Caco-2 (cell line): Measurements from ENCODE around the gene SLC39A11. TPM values are rescaled to one million over a fixed set of nuclear protein-coding genes. Genes with fewer than 3 reads are reported as not detected.
A peak's percentile ranks its signal among the peaks of the same experiment; 100 is the strongest.

Source experiments
- BruUV-seq: library from RNA; stranded (reverse); fragments of 400-500 nt; replicated peaks from 2 replicates; lab custom pipeline; 2021; lab: Mats Ljungman, UMichigan
- CTCF ChIA-PET: fragments of 300-600 bp; sonication (Branson Sonifier 250); formaldehyde crosslinking; loops from one replicate; lab custom pipeline; 2022; ENCODE audit warnings: antibody characterized with exemption; lab: Charles Lee
- POLR2A ChIA-PET: fragments of 300-600 bp; sonication (Branson Sonifier 250); formaldehyde crosslinking; loops from one replicate; lab custom pipeline; 2022; ENCODE audit warnings: antibody characterized with exemption; lab: Charles Lee
- DNase-seq, 2 experiments: peaks; one replicate each; pipeline versions ENCODE4 v3.0.0 to v3.0.0-alpha.2; 2020 to 2022
- H3K27me3 ChIP-seq: replicated peaks from 2 replicates; pipeline ENCODE4 v1.6.0; 2011; ENCODE audit warnings: low read length; ENCODE audit not compliant: control insufficient read depth, insufficient read depth
- H3K36me3 ChIP-seq: 2 replicates; pipeline ENCODE4 v1.5.1; 2011; ENCODE audit warnings: low read length; ENCODE audit not compliant: control insufficient read depth, insufficient read depth
- H3K4me1 ChIP-seq: fragments of 250-450 bp; sonication (Bioruptor Pico); 2 replicates; pipeline ENCODE4 v1.5.1; 2020; ENCODE audit warnings: mild to moderate bottlenecking
- H3K4me3 ChIP-seq: 2 replicates; pipeline ENCODE4 v1.5.1; 2011; ENCODE audit warnings: low read depth, mild to moderate bottlenecking, control low read depth, low read length
- H3K9me3 ChIP-seq: fragments of 250-450 bp; sonication (Bioruptor Pico); 2 replicates; pipeline ENCODE4 v1.5.1; 2020; ENCODE audit warnings: mild to moderate bottlenecking, moderate library complexity
- H3K27ac Mint-ChIP-seq: one replicate; pipeline ENCODE4 v1.8.0; 2022; ENCODE audit warnings: mixed read lengths; ENCODE audit not compliant: unreplicated experiment
- H3K27me3 Mint-ChIP-seq: one replicate; pipeline ENCODE4 v1.8.0; 2022; ENCODE audit warnings: mixed read lengths; ENCODE audit not compliant: insufficient read depth, unreplicated experiment
- H3K36me3 Mint-ChIP-seq: one replicate; pipeline ENCODE4 v1.8.0; 2022; ENCODE audit warnings: mild to moderate bottlenecking, mixed read lengths; ENCODE audit not compliant: insufficient read depth, unreplicated experiment
- H3K4me1 Mint-ChIP-seq: one replicate; pipeline ENCODE4 v1.8.0; 2022; ENCODE audit warnings: low read depth, mixed read lengths; ENCODE audit not compliant: unreplicated experiment
- H3K4me3 Mint-ChIP-seq: one replicate; pipeline ENCODE4 v1.8.0; 2022; ENCODE audit warnings: mild to moderate bottlenecking, moderate library complexity, mixed read lengths; ENCODE audit not compliant: unreplicated experiment
- H3K9me3 Mint-ChIP-seq: one replicate; pipeline ENCODE4 v1.8.0; 2022; ENCODE audit warnings: mixed read lengths; ENCODE audit not compliant: unreplicated experiment
- intact Hi-C: fragments of 100-400 bp; cut with micrococcal nuclease; formaldehyde crosslinking; loops from one replicate; pipeline ENCODE4 v1.10.0; 2022; ENCODE audit not compliant: unreplicated experiment
- total RNA-seq: library from RNA; stranded (reverse); gene quantifications from 2 replicates; pipeline ENCODE4 v1.2.3, GENCODE V29; 2022
- TF ChIP-seq, protein P1 (sequence below), 2 experiments: fragments of 200-600 bp in 1 of 2; IDR thresholded peaks; 1 replicate in 1 of 2; 2 replicates in 1 of 2; pipeline versions ENCODE4 v1.5.1 to v1.8.0; 2011 to 2022; ENCODE audit warnings: antibody characterized with exemption in 1 of 2, control low read depth in 1 of 2, inconsistent platforms in 1 of 2, low read depth in 1 of 2, low read length in 1 of 2, mild to moderate bottlenecking in 1 of 2, moderate library complexity in 1 of 2; ENCODE audit not compliant: insufficient read depth in 1 of 2, severe bottlenecking in 1 of 2, unreplicated experiment in 1 of 2

Gene SLC39A11
- total RNA-seq, 1 experiment from 2014 or later: 26.4 TPM

DNA sequence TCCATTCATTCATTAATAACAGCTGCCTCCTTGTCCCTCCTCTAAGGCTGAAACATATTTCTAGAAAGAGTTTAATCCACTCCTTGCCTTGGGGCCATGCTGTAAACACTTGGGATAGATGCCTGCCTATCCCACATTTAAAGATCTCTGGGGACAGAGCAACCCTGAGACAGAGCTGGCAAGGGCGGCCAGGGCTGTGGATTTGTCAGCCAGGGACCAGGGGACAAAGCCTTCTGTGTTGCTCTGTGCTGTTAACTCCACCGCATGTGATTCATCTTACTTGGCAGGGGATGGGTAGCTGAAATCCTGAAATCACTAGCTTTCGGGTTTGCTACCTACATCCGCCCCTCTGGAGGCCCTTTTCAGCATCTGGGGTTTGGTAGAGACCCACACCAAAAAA, 392.9 kb downstream of the SLC39A11 start:
- Mint-ChIP-seq H3K4me1 (no peaks in the 10 kb centered on the region), H3K4me3 (no peak overlapping the region), H3K9me3 (peaks cover 14% of the 10 kb centered on the region), H3K27me3 (no peaks in the 10 kb centered on the region), H3K27ac (no peak overlapping the region), H3K36me3 (no peaks in the 10 kb centered on the region)
- ChIA-PET CTCF (interaction anchor here (1.2 kb wide), 1 partner anchor 143 kb away, joined by 3 read pairs; no protein-coding TSS in a partner anchor), POLR2A (no interaction called here)
- no peaks in the 10 kb centered on the region for H3K36me3 ChIP-seq
- no peaks in the 10 kb centered on the region for H3K27me3 ChIP-seq
- TF ChIP-seq, protein P1, sequence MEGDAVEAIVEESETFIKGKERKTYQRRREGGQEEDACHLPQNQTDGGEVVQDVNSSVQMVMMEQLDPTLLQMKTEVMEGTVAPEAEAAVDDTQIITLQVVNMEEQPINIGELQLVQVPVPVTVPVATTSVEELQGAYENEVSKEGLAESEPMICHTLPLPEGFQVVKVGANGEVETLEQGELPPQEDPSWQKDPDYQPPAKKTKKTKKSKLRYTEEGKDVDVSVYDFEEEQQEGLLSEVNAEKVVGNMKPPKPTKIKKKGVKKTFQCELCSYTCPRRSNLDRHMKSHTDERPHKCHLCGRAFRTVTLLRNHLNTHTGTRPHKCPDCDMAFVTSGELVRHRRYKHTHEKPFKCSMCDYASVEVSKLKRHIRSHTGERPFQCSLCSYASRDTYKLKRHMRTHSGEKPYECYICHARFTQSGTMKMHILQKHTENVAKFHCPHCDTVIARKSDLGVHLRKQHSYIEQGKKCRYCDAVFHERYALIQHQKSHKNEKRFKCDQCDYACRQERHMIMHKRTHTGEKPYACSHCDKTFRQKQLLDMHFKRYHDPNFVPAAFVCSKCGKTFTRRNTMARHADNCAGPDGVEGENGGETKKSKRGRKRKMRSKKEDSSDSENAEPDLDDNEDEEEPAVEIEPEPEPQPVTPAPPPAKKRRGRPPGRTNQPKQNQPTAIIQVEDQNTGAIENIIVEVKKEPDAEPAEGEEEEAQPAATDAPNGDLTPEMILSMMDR (IDR thresholded peaks at IDR 0.05; ENCODE audit: insufficient read depth in 1 of 2, low read depth in 1 of 2, low read length in 1 of 2, severe bottlenecking in 1 of 2, unreplicated experiment in 1 of 2): no peak
- no peak overlapping the region for H3K4me3 ChIP-seq
- no peaks in the 10 kb centered on the region for H3K4me1 ChIP-seq
- H3K9me3 ChIP-seq: no peaks in the 10 kb centered on the region
- no TSS peak for BruUV-seq
- intact Hi-C loops: no loop called here
- DNase-seq: no peak

DNA sequence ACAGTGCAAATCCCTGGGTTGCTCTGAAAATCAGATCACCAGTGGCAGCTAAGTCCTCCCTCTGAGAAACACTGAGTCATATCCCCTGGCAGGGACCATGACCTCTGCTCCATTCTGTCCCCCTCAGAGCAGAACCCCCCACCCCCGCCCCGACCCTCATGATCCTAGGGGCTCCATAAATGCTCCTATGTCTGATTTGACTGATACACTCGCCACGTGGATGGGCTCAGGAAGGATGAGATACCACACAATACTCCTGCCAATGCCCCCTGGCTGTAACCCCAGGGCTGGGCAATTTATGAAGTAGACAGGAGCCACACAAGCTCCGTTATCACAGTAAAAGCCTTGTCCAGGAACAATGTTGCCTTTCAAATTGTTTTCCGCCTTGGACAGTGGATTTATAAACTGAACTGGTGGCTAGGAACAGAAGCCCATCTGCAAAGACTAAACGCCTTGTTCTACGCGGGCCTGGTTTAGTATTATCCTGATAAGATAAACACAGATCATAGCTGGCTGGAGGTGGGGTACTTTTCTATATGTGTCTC, 394.8 kb downstream of the SLC39A11 start:
- Histone ChIP-seq H3K27me3 (no peaks in the 10 kb centered on the region), H3K4me3 (no peak overlapping the region), H3K9me3 (no peaks in the 10 kb centered on the region), H3K36me3 (no peaks in the 10 kb centered on the region), H3K4me1 (no peaks in the 10 kb centered on the region)
- TF ChIP-seq, protein P1 (IDR thresholded peaks at IDR 0.05; ENCODE audit: insufficient read depth in 1 of 2, low read depth in 1 of 2, low read length in 1 of 2, severe bottlenecking in 1 of 2, unreplicated experiment in 1 of 2): peak in 1 of 2 experiments; percentile 1
- POLR2A ChIA-PET: no interaction called here
- Mint-ChIP-seq H3K4me3 (no peak overlapping the region), H3K9me3 (peaks cover 14% of the 10 kb centered on the region), H3K27me3 (no peaks in the 10 kb centered on the region), H3K36me3 (no peaks in the 10 kb centered on the region), H3K4me1 (no peaks in the 10 kb centered on the region), H3K27ac (no peak overlapping the region)
- BruUV-seq: no TSS peak
- intact Hi-C loops: no loop called here
- no peak for DNase-seq
- CTCF ChIA-PET: interaction anchor here (1.0 to 1.2 kb wide), 2 partner anchors 141 to 149 kb away, joined by 3 to 4 read pairs; no protein-coding TSS in a partner anchor

DNA sequence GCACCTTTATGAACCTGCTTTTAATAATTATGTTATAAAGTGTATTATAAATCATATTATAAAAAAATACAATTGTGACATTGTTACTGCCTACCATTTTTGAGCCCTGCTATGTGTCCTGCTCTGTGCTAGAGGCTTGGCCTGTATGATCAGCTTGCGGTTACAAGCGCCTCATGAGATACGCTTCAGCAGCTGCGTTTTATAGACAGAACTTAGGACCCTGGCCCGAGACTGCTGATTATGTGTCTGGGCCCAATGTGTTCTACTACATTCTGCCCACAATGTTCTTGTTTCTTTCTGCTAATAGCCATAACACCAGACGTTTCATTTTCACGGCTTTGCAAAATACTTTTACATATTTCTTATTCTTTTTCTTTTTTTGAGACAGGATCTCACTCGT, 395.8 kb downstream of the SLC39A11 start:
- no peak for DNase-seq
- intact Hi-C loops: no loop called here
- H3K9me3 Mint-ChIP-seq: peaks cover 14% of the 10 kb centered on the region
- no peak overlapping the region for H3K27ac Mint-ChIP-seq
- H3K9me3 ChIP-seq: no peaks in the 10 kb centered on the region
- no peak overlapping the region for H3K4me3 ChIP-seq
- no peaks in the 10 kb centered on the region for H3K27me3 ChIP-seq
- TF ChIP-seq, protein P1 (IDR thresholded peaks at IDR 0.05; ENCODE audit: insufficient read depth in 1 of 2, low read depth in 1 of 2, low read length in 1 of 2, severe bottlenecking in 1 of 2, unreplicated experiment in 1 of 2): no peak
- no peaks in the 10 kb centered on the region for H3K4me1 ChIP-seq
- no peaks in the 10 kb centered on the region for H3K36me3 ChIP-seq
- ChIA-PET POLR2A (no interaction called here), CTCF (no interaction called here)
- no peaks in the 10 kb centered on the region for H3K36me3 Mint-ChIP-seq
- no peaks in the 10 kb centered on the region for H3K4me1 Mint-ChIP-seq
- no TSS peak for BruUV-seq
- H3K4me3 Mint-ChIP-seq: no peak overlapping the region
- no peaks in the 10 kb centered on the region for H3K27me3 Mint-ChIP-seq
